ENCODE measurements around the gene SORCS2. TPM values are rescaled to one million over a fixed set of nuclear protein-coding genes. Genes with fewer than 3 reads are reported as not detected.

SORCS2 gene
- total and polyA plus RNA-seq, 2 of the 4 experiments (the other 2 are of a cell fraction): 0.36 to 0.62 TPM

DNA sequence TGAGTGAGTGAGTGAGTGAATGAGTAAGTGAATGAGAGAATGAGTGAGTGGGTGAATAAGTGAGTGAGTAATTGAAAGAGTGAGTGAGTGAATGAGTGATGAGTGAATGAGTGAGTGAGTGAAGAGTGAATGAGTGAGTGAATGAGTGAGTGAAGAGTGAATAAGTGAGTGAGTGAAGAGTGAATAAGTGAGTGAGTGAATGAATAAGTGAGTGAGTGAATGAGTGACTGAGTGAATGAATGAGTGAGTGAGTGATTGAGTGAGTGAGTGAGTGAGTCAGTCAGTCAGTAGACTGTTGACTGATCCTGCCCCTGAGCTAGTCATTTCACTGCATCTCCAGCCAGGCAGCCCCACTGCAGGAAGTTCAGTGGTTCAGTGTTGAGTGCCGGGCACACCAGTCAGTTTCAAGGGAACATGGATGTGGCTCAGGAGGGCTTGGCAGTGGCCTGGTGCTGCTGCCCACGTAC is 470.8 kb downstream of the SORCS2 start:
- no TSS peak for BruUV-seq (replicated peaks)
- dilution Hi-C loops (cut with HindIII; ENCODE audit: low sequenced_read_pairs, unreplicated experiment) (no loop called here), intact Hi-C loops (cut with micrococcal nuclease) (no loop called here), in situ Hi-C loops (cut with MboI; ENCODE audit: low sequenced_read_pairs) (no loop called here)
- no peaks in the 10 kb centered on the region for H3K79me1 ChIP-seq (ENCODE audit: low read depth in 1 of 2, low read length in 2 of 2)
- H2AK9ac ChIP-seq (replicated peaks; ENCODE audit: low read depth, low read length, poor library complexity): no peak overlapping the region
- no peak overlapping the region for H3K4me3 ChIP-seq (ENCODE audit: insufficient read depth, low read depth, low read length)
- H4K91ac ChIP-seq (ENCODE audit: insufficient read depth, low read depth, low read length): no peak overlapping the region
- H2BK120ac ChIP-seq (ENCODE audit: low read depth, low read length): no peak overlapping the region
- no peak overlapping the region for H3K14ac ChIP-seq (replicated peaks; ENCODE audit: low read depth, low read length)
- no peak overlapping the region for H3K4ac ChIP-seq (ENCODE audit: low read depth, low read length)
- no peak overlapping the region for H2BK20ac ChIP-seq (ENCODE audit: low read depth, low read length)
- H3K9ac ChIP-seq (ENCODE audit: low read depth, low read length): no peak overlapping the region
- no peak overlapping the region for H3K18ac ChIP-seq (ENCODE audit: low read depth, low read length)
- no peak overlapping the region for H4K8ac ChIP-seq (ENCODE audit: low read depth in 2 of 2, low read length in 2 of 2)
- peaks cover 4% of the 10 kb centered on the region for H3K4me1 ChIP-seq (ENCODE audit: control insufficient read depth, insufficient read depth, low read length)
- no peak overlapping the region for H2AFZ ChIP-seq (replicated peaks; ENCODE audit: low read length, poor library complexity)
- peaks cover 4% of the 10 kb centered on the region for H3K9me1 ChIP-seq (ENCODE audit: insufficient read depth, low read length)
- H3K27ac ChIP-seq (ENCODE audit: insufficient read depth, low read length): no peak overlapping the region
- no peak for ATAC-seq (ENCODE audit: low read depth)
- H3K27me3 ChIP-seq (ENCODE audit: control insufficient read depth, insufficient read depth, low read length): peaks cover 50% of the 10 kb centered on the region
- H4K20me1 ChIP-seq (ENCODE audit: insufficient read depth, low read length): peaks cover 3% of the 10 kb centered on the region; the same call in 1 of the 2 replicates
- POLR2A ChIA-PET (ENCODE audit: unreplicated experiment): no interaction called here
- no peaks in the 10 kb centered on the region for H3K36me3 ChIP-seq (ENCODE audit: control insufficient read depth, insufficient read depth, low read length)
- no peak overlapping the region for H3K23ac ChIP-seq (ENCODE audit: low read depth, low read length)
- CTCF ChIA-PET: no interaction called here
- no peak overlapping the region for H3K4me2 ChIP-seq (ENCODE audit: low read depth, low read length)
- H3K56ac ChIP-seq (ENCODE audit: extremely low read depth, insufficient read depth, low read length): no peak overlapping the region
- no peaks in the 10 kb centered on the region for H3K9me3 ChIP-seq (ENCODE audit: control insufficient read depth, insufficient read depth, low read length)
- WGBS, 2 experiments (ENCODE audit: extremely low coverage in 2 of 2, insufficient read length in 1 of 2): 100% methylated on average over 1 of the region's 2 CpGs; no CpG with 5 or more reads in 1 of the 2 experiments
- TF ChIP-seq SMC3 (IDR thresholded peaks at IDR 0.05; ENCODE audit: low read depth, low read length): no peak
- no peak for TF ChIP-seq MXI1 (IDR thresholded peaks at IDR 0.05; ENCODE audit: borderline replicate concordance, low read depth, low read length)
- no peak for TF ChIP-seq CEBPB (IDR thresholded peaks at IDR 0.05; ENCODE audit: low read depth, low read length)
- H4K5ac ChIP-seq (ENCODE audit: low read depth, low read length): no peak overlapping the region
- no peak for DNase-seq
- no peak overlapping the region for H2BK15ac ChIP-seq (ENCODE audit: low read depth, low read length)
- no peak overlapping the region for H2BK5ac ChIP-seq (ENCODE audit: low read depth, low read length, poor library complexity, severe bottlenecking)
- H2AK5ac ChIP-seq (ENCODE audit: low read depth, low read length): no peak overlapping the region
